NCI-H526 (cell line): ENCODE measurements around the gene DGKI.

Experiments
- DNase-seq, 2 experiments: peaks; one replicate each; lab custom pipeline; 2025; lab: John Stamatoyannopoulos, UW

Gene DGKI

DNA sequence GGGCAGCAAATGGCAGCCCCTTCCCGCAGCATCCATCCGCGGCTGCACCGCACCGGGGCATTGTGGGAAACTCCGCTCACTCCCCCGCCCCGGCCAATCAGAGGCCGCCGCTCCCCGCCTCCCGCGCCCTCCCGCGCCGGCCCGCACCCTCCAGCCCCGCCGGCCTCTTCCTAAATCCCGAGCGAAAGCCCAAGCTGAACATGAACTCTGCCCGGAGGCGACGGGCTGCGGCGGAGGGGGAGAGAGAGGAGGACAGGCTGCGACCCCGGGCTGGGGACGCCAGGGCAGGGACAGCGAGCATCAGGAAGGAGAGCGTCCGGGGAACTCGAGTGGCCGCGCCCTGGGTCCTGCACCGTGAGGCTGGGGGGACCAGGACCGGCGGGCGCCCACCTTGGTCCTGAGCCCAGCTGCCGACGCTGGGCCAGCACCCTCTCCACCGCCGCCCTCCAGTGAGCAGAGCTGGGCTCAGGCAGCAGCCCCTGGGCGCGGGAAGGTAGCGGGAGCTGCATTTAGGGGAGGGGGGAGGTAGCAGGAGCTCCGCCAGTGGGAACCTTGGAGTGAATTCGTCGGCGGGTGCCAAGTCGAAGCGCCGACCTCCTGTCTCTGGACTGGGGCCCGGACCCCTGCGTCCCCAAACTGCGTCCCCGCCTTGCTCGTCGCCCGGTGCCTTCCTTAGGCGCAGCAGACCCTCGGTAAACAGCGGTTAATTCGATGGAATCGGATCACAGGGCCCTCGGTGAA lies at the start of gene DGKI:
Gene DGKI (minus strand): TSS at position 148 of the 741 bp plus-strand sequence.
- peak in 1 of 2 experiments; percentile 79 for DNase-seq

DNA sequence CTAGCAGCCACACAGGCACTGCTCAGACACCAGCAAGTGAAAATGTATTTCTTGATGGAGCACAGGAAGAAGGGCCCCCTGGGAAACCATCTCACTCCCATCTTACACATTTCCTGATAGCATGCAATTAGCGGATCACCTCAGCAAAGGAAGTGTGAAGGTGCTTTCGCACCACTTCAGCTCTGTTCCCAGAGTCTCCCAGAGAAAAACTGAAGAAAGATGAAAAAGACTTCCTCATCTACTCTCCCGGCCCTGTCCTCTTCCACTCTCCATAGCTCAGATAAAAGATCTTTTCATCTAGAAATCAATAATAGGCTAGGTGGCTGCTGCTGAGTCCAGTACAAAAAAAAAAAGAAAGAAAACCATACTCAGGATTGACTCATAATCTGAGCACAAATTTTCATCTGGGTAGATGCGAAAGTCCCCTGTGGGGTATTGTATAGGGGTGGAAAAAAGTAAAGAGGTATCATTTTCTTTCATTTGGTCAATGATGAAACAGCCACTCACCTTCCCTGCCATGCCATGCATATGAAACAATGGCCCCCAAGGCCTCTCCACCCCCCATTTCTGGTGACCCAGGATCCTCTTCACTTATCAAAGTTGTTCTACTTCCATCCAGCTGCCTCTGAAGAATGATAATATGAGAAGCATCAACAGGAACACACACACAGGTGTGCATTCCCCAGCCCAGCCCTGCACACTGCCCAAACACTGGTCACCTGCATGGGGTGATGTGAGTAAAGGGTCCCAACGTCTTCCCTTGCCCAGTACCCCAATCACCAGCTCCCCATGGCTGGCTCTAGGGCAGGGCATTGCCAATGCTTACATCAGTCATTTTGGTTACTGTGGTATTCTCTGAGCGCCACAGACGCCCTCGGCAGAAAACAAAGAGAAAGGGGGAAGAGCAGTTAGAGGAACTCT lies 48.8 kb upstream of the DGKI start:
- DNase-seq = no peak

DNA sequence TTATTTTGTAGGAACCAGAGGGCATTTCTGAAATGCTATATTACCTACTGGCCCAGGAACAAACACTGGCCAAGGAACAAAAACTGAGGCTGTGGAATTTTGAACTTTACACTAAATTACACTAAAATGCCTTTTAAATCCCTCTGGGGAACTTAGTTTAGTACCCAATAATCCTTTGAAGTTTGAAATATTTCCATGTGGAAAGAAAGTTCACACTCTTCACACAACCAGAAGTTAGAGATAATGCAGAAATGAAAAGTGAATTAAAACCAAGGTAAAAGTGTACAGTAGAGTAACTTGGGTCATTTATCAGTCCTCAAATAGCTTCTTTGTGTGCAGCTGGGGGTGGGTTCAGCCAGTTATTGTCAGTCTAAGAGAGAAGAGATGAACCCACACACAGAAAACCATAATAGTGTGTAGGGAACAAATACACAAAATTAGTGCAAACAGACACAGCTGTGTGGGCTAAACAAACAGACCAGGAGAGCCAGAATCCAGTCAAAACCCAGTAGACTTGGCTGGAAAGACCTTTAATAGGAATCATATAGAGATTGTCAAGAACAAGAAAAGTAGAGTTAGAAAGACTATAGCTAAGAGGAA lies 46.5 kb upstream of the DGKI start:
- no peak for DNase-seq

DNA sequence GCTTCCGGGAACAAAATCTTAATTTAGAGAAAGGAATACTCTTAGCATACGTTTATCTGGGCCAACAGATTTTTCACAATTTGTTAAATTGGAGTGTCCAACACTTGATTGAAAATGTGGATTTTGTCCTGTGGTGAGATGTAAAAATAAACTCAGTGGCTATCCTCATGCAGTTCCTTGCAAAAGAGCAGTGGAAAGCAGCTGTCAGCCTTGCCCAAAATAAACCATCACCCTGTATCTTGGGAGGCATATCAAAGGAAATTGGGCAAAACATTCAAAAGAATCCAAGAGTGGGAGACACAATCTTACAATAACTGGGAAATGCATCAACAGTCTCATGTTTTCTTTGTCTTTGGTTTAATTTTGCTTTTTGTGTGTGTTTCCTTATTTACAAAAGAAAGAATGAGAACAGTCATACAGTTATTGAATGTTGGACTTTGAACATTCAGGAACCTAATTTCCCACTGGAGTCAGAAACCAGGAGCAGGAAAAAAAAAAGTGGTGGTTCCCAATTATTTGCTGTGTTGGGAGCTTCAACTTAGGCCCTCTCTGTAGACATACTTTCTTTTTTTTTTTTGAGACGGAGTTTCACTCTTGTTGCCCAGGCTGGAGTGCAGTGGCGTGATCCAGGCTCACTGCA lies 44.4 kb upstream of the DGKI start:
- DNase-seq = no peak

DNA sequence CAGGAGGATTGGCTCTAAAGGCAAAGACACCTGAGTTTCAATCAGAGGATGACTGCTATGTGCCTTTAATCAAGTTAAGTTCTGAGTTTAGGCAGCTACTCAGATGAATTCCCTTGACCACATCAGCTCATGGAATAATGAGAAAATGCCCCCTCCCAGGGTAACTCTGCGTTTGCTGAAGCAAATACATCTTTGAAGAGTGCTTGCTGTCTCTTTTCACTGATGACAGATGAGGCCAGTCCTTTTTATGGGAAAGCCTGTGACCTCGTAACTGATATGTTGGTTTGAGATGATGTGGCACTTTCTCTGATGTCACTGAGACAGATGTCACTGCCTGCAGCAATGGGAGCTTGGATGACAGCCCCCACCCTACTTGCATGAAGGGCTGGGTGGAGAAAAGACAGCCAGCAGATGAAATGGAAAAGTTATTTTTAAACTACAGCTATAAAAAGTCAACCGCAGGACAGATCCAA lies 43.7 kb upstream of the DGKI start:
- DNase-seq = no peak

DNA sequence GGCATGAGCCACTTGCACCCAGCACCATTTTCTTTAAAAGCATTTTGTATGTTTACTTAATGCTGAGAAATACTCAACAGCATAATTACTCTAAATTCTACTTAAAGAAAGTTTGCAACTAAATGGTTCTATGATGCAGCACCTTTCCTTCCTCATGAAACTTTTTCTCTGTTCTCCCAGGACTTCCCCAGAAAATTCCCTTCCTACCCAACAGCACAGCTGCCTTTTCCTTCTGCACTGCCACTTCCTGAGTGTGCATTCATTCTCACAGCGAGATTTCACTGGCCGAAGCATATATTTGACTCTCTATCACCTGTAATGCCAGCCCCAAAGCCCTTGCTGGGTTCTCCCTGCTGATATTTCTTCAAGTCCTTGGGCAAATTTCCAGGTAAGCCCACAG lies 41.5 kb upstream of the DGKI start:
- no peak for DNase-seq

DNA sequence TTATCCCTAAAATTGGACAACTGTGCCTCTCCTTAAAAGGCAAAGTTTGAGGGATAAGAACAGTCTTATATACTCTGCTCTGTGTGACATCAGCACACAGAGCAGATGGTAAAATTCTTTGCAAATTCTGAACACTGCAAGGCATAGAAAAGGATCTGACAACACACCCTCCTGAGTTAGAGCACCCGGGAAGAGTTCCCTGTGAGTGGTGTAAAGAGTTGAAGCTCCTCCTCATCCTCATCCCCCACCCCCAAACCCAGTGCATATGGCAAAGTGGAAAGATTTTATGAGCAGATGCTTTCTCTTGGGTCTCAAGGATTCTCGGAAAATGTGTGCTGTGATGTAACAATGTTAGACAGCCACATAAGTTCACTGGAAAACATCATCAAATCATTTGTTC lies 40.0 kb upstream of the DGKI start:
- DNase-seq = no peak

DNA sequence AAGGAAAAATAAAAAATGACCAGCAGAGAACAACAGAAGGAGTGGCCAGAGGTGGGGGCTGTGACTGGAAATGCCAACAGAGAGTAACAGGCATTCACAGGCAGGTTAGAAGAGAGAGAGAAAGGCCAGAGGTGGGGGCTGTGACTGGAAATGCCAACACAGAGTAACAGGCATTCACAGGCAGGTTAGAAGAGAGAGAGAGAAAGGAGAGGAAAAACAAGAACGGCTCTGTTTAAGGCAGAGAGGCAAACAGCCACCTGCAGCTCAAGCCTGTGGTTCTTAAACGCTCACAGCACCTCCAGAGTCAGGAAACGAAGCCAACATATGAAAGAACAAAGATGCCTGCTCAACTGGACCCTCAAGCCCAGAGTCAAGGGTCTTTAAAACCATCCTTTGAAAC lies 39.5 kb upstream of the DGKI start:
- DNase-seq = peak in 1 of 2 experiments; percentile 34

DNA sequence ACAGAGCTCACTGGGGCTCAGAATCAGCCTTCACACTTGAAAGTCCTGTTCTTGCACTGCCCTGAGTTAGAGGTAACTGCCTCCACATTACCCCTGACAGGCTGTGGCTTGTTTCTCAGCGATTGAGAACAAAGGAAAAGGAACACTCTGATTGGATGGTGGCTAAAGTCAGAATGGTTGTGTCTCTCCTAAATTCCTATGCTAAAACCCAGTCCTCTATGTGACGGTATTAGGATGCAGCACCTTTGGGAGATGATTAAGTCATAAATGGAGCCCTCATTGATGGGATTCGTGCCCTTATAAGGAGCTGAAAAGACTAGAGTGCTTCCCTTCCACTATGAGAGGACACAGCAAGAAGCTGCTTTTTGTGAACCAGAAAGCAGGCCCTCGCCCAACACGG lies 38.9 kb upstream of the DGKI start:
- no peak for DNase-seq

DNA sequence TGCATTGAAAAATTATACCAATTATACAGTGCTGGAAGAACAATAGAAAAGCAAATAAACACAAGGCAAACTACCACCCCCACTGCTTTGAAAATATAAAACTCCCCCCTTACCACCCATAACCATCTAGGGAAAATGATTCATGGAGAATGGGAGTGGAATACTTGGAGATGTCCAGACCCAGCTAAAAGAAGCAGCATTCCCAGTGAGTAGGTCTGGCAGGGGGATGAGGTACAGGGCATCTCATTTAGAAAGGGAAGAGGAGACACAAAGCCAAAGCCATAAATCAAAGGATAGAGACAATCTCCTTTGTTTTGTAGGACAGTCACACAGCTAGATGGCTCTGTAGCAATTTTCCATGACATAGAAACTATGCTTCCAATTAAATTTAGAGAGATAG lies 36.0 kb upstream of the DGKI start:
- no peak for DNase-seq

DNA sequence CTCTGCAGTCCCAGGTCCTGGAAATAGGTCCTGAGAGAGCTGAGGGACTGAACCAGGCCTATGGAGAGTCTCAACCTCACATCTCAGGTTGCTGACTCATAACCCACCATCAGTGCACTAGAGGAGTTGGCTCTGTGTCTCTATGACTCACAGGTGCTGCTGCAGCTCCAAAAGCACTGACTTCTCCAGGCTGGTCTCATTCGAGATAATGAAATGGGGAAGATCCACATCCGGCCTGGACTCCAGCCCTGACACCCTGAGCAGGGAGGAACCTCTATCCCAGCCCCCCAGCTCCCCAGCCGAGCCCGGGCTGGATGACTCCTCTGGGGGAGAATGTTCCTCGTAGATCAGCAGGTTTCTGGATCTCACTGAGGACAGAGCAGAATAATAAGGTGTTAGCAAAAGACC lies 35.5 kb upstream of the DGKI start:
- no peak for DNase-seq

DNA sequence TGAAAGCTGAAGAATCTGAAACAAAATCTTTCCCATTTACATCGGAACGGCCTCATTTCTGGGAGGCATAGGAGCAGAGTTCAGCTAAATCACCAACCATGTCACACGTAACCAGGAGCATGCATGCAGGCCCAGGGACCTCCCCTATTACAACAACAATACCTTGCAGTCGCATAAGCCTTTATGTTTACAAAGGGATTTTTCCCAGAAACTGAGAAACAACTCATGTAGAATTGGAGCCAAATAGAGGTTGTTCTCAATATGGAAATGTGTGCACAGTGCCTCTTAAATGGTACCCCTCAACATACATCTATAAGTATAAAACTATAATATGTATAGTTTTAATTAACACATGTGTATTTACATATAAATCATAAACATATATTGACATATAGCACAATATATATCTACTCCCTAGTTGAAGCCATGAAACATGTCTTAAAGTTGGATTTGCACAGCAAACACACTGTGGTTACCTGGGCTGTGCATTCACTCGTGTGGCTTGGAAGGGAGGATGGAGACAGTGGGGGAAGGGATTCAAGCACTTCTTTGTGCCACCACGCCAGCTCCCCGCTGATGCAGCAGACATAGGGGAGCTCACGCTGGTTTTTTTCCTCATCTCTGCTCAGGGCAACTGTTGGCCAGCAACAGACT lies 35.0 kb upstream of the DGKI start:
- no peak for DNase-seq

DNA sequence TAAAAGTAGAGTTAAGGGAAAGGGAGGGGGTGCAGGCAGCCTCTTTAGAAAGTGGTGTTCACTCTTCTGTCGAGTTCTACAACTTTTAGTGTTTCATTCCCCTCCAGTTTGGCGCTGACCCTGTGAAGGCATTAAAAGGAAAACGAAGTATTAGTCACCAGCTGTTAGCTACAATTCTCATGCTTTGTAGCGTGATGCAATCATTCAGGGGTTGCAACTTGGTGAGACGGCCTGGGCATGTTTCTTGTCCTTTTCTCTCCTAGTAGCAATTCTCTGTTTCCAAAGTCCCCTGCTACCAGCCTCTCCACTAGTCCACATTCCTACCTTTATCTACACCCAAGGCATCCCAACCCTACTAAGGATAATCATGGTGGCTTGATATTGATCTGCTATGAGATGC lies 33.7 kb upstream of the DGKI start:
- no peak for DNase-seq

DNA sequence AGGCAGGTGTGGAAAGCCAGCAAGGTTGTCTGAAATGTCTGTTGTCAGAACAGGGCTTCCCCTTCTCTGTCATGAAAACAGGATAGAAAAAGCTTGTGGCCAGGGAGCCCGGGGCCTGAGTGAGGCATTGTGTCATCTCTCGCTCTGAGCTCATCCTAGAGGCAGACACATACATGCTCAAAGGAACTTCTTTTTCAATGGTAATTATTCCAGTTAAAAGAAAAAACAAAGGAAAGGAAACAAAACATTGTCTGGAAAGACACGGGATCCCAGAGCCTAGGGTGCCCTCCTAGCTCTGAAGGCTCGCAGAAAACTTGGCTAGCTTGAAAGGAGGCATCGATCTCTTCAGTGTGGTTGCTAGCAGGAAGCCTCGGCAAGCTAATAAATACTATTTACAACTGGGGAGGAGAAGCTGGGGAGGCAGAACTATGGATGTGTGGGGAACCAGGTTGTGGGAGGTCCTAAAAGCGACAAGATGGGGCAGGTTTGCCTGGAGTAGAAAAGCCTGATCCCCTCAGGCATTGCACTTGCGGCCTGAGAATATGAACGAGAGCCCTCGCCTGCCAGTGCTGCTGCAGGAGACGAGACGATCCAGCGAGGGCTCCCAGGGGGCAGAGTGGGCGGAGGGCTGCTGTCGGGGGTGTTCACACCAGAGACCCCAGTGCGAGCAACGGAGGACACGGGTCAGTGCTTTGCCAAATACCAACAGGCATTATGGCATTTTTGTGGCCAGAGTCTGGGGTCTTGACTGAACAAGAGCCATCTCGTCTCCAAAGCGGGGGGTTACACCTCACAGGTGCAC lies 32.8 kb upstream of the DGKI start:
- DNase-seq = no peak

DNA sequence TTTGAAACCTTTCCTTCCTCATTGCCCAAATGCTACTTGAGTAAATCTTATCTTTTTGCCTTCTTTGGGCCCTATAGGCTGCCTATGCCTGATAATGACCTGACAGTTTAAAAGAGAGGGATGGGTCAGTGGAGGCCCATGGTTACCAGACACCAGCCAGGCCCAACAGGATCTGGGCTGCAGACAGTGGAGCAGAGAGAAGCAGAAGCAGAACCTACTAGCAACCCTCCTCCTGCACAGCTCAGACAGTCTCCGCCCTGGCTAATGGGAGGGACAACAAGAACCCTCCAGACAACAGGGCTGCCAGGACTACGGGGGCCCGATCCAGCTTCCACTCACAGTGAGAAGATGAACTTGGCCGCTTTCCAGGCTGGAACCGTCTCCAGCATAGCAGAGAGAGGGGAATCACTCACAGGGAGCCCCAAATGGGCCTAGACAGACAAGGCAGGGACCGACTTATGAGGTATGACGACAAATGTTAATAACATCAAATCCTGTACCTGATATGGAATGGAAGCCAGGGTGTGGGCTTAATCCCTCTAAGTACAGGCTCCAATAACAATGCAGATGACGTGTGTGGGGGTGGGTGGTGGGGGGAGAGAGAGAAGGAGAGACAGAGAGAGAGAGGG lies 31.7 kb upstream of the DGKI start:
- DNase-seq = no peak

DNA sequence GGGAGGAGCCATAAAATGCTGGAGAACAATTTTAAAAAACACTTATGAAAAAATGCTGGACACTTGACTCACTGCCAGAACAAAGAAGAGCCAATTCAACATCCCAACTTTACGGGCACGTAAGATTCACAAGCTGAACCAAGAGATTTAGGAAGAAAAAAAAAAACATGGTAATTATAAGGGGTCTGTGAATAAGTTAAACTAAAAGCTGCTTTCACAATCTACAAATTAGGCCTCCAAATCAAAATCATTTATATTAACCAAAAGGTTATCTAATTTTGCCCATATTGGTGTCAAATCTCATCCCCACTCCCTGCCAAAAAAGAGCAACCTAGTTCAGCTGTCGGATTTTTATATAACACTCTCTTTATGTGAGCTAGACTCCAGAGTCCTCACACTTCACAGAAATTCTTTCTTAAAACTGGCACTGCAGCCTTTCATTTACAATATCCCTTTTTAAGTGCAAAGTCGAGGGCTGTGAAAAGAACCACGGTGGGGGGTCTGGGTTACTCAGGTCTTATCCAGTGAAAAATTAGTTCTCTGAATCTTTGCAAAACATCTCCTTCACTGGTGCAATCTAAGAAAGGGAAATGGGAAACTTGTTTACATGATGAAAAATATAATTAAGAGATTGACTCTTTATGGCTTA lies 30.4 kb upstream of the DGKI start:
- no peak for DNase-seq

DNA sequence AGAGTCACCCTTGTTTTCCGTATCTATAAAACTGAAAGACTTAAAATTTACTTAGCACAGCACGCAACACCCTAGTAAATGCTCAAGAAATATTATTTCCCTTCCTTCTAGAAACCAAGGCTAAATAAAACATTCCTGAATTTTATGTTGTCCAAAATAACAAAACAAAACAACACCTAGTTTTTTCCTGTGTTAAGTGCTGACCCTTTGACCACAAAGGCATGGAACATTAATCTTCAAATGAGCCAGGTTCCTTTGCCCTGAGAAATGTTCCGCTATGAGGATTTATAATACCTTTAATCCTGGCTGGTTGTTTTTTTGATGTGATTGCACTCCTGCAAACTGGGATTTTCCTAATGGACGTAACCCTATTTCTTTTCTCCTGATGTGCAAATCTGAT lies 29.0 kb upstream of the DGKI start:
- peak in 1 of 2 experiments; percentile 46 for DNase-seq

DNA sequence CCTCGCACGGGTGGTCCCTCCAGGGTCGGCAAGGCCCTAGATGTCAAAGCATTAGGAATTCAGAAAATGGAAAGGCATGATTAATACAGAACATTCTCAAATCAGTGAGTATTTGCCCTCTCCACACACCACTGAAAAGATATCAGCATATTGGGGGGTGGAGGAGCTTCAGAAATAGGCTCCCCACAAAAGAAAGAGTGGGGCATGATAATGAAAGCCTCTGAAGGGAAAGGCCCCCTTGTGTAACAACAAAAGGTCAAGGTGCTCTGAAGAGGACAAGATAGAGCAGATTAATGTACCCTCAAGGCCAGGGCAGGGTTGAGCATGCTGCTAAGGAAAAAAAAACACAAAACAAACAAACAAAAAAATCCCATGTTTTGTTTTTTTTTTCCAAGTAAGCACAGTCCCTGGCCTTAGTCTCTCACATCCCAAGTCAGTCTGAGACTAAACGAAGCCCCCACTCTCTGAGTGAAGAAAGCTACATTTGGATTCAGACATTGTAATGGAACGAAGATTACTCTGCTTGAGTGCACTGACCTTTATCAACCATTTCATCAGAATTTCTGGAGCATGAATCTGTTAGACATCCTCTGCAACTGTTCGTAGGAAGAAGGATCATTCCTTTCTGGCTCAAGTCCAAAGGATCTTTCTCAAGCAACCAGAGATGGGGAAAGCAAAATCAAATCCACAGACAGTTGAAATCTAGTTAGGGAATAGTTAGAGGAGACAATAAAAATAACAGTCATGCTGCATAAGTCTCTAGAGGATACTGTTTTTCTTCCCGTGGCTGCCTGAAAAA lies 27.4 kb upstream of the DGKI start:
- peak in 1 of 2 experiments; percentile 23 for DNase-seq

DNA sequence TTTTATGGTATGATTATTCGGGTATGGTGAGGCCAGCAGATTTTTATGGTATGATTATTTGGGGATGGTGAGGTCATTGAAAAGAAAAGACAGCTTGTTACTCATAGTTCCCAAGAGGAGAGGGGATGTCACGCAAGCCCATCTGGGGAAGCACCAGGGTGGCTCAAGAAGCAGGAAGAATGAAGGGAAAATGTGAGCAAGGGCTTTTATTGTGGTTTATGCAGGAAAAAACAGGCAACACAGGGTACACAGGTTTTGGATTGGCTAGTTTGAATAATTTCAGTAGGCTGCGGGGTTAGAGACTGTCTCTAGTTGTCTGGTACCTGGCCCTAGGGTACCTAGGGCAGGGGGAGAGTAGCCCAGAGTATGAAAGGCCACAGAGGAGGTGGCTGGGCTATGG lies 26.8 kb upstream of the DGKI start:
- DNase-seq = no peak
